GM12865 (cell line): Measurements from ENCODE around the gene CLIC1.

Source experiments
- DNase-seq: peaks from one replicate; pipeline ENCODE4 v3.0.0; 2010; ENCODE audit warnings: low read depth
- H3K4me3 ChIP-seq: 2 replicates; pipeline ENCODE4 v1.5.1; 2011; ENCODE audit warnings: mild to moderate bottlenecking, low read depth, low read length, control low read depth
- TF ChIP-seq, protein P1 (sequence below): IDR thresholded peaks from 2 replicates; pipeline ENCODE4 v1.5.1; 2011; ENCODE audit warnings: low read length, control low read depth, low read depth, inconsistent platforms; ENCODE audit not compliant: insufficient read depth; ENCODE audit errors: missing control alignments

CLIC1 gene

DNA sequence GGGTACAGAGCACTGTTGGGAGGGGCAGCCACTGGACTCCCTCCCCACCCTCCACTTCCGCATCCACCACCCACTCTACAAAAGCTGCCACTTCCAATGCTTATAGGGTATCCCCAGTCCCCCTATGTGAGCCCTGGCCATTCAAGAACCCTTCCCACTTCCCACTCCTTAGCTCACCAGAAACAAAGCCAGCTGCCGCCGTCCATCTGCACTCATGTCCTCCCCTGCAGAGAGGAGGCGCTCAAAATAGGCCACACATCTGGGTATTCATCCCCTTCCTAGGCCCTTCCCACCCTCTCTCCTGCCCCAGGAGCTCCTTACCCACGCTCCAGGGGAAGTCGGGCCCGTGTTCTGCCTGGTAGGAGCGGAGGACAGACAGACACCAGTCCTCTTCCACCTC lies 49.0 kb downstream of the CLIC1 start:
- H3K4me3 ChIP-seq = no peak overlapping the region
- TF ChIP-seq, protein P1, sequence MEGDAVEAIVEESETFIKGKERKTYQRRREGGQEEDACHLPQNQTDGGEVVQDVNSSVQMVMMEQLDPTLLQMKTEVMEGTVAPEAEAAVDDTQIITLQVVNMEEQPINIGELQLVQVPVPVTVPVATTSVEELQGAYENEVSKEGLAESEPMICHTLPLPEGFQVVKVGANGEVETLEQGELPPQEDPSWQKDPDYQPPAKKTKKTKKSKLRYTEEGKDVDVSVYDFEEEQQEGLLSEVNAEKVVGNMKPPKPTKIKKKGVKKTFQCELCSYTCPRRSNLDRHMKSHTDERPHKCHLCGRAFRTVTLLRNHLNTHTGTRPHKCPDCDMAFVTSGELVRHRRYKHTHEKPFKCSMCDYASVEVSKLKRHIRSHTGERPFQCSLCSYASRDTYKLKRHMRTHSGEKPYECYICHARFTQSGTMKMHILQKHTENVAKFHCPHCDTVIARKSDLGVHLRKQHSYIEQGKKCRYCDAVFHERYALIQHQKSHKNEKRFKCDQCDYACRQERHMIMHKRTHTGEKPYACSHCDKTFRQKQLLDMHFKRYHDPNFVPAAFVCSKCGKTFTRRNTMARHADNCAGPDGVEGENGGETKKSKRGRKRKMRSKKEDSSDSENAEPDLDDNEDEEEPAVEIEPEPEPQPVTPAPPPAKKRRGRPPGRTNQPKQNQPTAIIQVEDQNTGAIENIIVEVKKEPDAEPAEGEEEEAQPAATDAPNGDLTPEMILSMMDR = no peak

GRCh38 chr6:31686483-31686882 lies 49.8 kb downstream of the CLIC1 start:
- no peak overlapping the region for H3K4me3 ChIP-seq
- DNase-seq = no peak
- TF ChIP-seq, protein P1 = no peak

More for the DNA sequence above, 49.0 kb downstream of the CLIC1 start:
- DNase-seq = no peak

DNA sequence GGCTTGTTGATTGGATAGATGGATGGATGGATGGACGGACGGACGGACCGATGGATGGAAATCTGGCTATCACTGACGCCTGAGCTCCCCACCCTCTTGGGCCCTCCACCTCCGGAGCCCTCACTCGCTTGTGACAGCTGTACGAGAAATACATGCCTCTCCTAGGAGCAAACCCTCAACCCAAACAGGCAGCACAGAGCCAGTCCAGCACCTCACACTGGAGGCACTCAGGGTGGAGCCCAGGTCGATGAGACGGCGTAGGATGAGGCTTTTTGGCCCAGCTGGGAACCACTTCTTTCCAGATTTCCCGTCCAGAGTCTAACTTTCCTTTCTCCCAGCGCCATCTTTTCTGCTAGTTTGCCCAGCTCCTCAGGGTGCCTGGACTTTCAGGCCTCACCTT lies 52.7 kb downstream of the CLIC1 start:
- H3K4me3 ChIP-seq = no peak overlapping the region
- TF ChIP-seq, protein P1 = no peak
- no peak for DNase-seq

DNA sequence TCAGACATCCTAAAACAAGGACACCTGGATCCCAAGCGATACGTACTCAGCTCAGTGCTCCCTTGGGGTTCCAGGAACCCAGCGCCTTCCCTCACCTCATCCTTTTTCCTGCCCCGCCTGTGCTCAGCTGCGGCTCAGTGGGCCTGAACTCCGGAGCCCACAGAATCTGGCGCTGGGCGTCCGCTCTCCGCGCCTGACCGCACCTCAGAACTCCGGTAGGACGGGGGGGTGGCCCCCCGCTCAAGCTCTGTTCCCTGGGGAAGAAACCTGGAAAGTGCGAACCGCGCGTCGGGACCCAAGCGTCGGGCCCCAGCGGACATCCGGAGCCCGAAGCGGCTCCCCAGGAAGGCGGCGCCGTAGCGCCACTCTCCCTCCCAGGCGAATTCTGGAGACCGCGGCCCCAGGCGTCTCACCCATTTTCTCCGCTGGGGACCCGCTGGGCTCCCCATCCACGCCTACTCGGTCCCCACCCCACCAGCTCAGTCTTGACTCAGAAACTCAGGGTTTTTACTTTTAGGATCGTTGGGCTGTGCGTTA lies 55.1 kb downstream of the CLIC1 start:
- H3K4me3 ChIP-seq = peak overlapping the region; percentile 72
- TF ChIP-seq, protein P1 = peak; percentile 11
- DNase-seq = peak; percentile 56
